ENCODE results near the gene GRM1. TPM values are rescaled to one million over a fixed set of nuclear protein-coding genes. Genes with fewer than 3 reads are reported as not detected.
"Not testable (repeated sequence)": the region's sequence is repeated elsewhere in the genome, so short reads cannot be mapped to it uniquely, and the experiment has no call there.

Gene GRM1
- total RNA-seq, 1 donor from 2014 or later: not detected

DNA sequence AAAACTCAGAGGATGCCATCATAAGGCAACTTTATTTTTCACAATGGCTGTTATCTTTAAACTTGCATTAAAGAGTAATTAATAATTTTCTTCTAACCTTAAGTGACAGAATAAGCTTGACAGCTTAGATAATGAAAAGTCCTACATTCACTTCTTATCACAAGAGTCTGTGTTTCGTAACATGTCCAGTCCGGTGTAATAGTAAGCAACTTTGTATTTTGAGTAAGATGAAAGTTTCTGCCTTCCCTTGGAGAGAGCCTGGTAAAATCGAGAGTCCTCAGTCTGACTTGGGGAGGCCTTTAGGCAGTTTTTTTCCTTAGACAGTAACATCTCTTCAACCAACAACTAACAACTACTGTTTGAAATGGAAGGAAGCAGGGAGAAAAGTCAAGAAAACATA is 195.6 kb downstream of the GRM1 start:
- TF ChIP-seq, protein P1, sequence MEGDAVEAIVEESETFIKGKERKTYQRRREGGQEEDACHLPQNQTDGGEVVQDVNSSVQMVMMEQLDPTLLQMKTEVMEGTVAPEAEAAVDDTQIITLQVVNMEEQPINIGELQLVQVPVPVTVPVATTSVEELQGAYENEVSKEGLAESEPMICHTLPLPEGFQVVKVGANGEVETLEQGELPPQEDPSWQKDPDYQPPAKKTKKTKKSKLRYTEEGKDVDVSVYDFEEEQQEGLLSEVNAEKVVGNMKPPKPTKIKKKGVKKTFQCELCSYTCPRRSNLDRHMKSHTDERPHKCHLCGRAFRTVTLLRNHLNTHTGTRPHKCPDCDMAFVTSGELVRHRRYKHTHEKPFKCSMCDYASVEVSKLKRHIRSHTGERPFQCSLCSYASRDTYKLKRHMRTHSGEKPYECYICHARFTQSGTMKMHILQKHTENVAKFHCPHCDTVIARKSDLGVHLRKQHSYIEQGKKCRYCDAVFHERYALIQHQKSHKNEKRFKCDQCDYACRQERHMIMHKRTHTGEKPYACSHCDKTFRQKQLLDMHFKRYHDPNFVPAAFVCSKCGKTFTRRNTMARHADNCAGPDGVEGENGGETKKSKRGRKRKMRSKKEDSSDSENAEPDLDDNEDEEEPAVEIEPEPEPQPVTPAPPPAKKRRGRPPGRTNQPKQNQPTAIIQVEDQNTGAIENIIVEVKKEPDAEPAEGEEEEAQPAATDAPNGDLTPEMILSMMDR (conservative IDR thresholded peaks at IDR 0.05; ENCODE audit: low read depth, low read length): no peak

DNA sequence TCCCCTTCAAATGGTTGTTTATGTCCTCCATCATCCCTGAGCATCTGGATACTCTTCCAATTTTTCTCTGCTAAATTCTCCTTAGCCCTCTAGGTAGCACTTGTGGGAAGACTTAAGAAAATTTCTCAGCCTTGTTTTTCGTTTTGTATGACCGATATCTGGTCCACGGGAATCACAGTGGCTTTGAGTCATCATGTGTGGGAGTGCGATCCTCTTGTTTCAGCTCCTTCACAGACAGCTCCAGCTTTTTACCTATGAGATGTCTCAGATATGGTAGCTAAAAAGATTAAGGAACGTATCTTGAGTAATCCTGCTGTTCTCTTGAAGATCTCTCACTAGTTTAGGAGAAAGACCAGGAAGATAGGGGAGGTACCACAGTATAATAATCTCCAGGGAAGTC is 196.1 kb downstream of the GRM1 start:
- TF ChIP-seq, protein P1 (conservative IDR thresholded peaks at IDR 0.05; ENCODE audit: low read depth, low read length): no peak
- DNase-seq (ENCODE audit: low read depth): no peak
- no peak overlapping the region for H3K4me3 ChIP-seq (ENCODE audit: low read depth, low read length)

More for the DNA sequence above, 195.6 kb downstream of the GRM1 start:
- H3K4me3 ChIP-seq (ENCODE audit: low read depth, low read length): no peak overlapping the region
- no peak for DNase-seq (ENCODE audit: low read depth)

DNA sequence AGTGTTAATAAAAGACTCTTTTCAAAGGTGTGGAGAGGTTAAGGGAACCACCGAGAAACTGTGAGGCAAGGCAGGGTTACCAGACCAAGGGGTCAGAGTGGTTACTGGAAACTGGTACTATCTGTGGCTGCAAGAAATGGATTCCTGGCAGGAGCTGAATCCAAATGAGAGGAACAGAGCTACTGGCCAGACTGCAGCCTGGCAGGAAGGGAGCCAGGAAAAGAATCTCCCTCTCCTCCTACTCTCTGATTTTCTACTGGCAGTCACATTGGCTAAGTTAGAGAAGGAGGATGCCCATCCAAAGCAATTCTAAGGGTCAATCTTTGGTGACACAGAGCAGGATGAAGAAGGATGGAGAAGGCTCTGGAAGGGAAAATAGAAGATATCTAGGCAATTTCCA is 211.5 kb downstream of the GRM1 start:
- H3K4me3 ChIP-seq (ENCODE audit: low read depth, low read length): no peak overlapping the region
- TF ChIP-seq, protein P1 (conservative IDR thresholded peaks at IDR 0.05; ENCODE audit: low read depth, low read length): no peak
- no peak for DNase-seq (ENCODE audit: low read depth)

DNA sequence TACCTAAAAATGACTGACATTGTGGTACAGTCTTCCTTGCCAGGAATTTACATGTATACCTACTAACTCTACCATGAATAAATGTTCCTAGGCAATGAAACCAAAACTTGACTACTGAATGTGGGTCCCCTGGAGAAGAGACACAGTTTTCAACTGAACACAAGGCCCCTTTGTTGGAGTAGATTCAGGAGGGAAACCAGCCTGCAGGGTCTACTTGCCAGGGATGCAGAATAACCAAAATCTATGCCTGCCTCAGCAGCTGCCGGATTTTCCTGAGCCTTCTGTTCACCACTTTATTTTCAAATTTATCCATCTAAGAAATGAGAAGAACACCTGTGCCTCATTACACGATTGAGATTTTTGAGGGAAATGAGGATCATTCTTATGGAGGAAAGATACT is 211.9 kb downstream of the GRM1 start:
- no peak overlapping the region for H3K4me3 ChIP-seq (ENCODE audit: low read depth, low read length)
- DNase-seq (ENCODE audit: low read depth): no peak
- TF ChIP-seq, protein P1 (conservative IDR thresholded peaks at IDR 0.05; ENCODE audit: low read depth, low read length): no peak

DNA sequence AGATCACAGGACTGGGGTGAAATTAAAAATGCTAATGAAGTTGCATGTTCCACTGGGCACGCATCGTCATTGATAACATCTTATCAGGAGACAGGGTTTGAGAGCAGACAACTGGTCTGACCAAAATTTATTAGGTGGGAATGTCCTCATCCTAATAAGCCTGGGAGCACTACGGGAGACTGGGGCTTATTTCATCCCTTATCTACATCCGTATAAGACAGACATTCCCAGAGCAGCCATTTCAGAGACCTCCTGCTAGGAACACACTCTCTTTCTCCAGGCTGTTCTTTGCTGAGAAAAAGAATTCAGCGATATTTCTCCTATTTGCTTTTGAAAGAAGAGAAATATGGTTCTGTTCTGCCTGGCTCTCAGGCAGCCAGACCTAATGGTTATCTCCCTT is 214.8 kb downstream of the GRM1 start:
- DNase-seq (ENCODE audit: low read depth); H3K4me3 ChIP-seq (ENCODE audit: low read depth, low read length): not testable (repeated sequence)

DNA sequence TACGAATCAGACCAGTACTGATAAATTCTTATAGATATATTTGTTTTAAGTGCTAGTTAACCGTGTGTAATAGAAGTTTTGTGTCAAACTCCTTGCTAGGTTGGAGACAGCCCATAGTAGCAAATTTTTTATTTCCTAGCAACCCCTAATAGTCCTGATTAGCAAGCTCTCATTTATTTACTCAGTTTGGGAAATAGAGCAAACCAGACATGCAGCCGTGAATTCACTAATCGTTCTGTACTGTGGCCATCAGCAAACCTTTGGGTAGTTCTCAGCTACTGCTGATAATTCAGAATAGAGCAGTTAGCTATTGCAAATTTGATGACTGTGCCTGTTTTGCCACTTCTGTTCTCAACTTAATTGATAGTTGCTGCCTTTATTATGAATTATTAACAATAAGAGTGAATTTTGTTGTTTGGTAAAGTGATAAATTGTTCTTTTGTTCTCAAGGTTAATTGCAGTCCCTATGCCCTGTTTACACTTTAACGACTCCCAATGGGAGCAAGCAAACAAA is 215.8 kb downstream of the GRM1 start:
- TF ChIP-seq, protein P1 (conservative IDR thresholded peaks at IDR 0.05; ENCODE audit: low read depth, low read length): no peak
- no peak for DNase-seq (ENCODE audit: low read depth)
- no peak overlapping the region for H3K4me3 ChIP-seq (ENCODE audit: low read depth, low read length)

DNA sequence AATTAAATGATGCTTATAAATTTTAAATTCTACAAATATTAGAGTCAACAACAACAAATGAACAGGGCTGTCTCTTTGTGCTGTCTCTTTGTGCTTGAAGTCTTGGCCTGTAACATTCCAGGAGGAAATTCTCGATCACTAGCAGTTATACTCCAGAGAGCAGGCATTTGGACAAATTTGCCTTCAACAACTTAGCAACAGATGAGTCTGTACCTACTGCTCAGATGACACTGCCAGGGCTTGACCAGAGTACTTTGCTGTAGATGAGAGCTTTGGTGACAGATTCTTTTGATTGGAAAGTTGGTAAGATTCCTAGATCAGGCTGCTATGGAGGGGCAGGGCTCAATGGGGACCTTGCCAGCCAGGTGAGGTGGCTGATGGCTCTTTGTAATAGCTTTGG is 217.2 kb downstream of the GRM1 start:
- no peak for DNase-seq (ENCODE audit: low read depth)
- no peak overlapping the region for H3K4me3 ChIP-seq (ENCODE audit: low read depth, low read length)
- TF ChIP-seq, protein P1 (conservative IDR thresholded peaks at IDR 0.05; ENCODE audit: low read depth, low read length): no peak
